Spleen (tissue), 11 donors: ENCODE measurements around the gene LRRC51. TPM values are rescaled to one million over a fixed set of nuclear protein-coding genes. Genes with fewer than 3 reads are reported as not detected.

Experiments
- DNase-seq: peaks from one replicate; pipeline ENCODE4 v3.0.0-alpha.2; 2020
- H3K27ac ChIP-seq, 8 donors: fragments of 200-600 bp; sonication (generic) in 7 of 8; 1 replicate in 4 of 8; 2 replicates in 4 of 8; pipeline versions ENCODE4 v1.5.0 to v1.8.0; 2016 to 2021; ENCODE audit warnings: inconsistent platforms in 4 of 8, mild to moderate bottlenecking in 4 of 8, moderate library complexity in 1 of 8
- H3K27me3 ChIP-seq, 7 donors: fragments of 200-600 bp; sonication (generic) in 6 of 7; replicated peaks in 1 of 7; 1 replicate in 4 of 7; 2 replicates in 3 of 7; pipeline versions ENCODE4 v1.5.0 to v1.8.0; 2016 to 2021; ENCODE audit warnings: inconsistent platforms in 3 of 7, mild to moderate bottlenecking in 1 of 7
- H3K36me3 ChIP-seq, 6 donors: fragments of 200-600 bp; sonication (generic) in 5 of 6; 1 replicate in 4 of 6; 2 replicates in 2 of 6; pipeline versions ENCODE4 v1.5.0 to v1.8.0; 2016 to 2021; ENCODE audit warnings: inconsistent platforms in 2 of 6
- H3K4me1 ChIP-seq, 6 donors: fragments of 200-600 bp; sonication (generic) in 5 of 6; 1 replicate in 3 of 6; 2 replicates in 3 of 6; pipeline versions ENCODE4 v1.5.0 to v1.8.0; 2016 to 2021; ENCODE audit warnings: inconsistent platforms in 3 of 6
- H3K4me3 ChIP-seq, 8 donors: fragments of 200-600 bp; sonication (generic) in 7 of 8; 1 replicate in 4 of 8; 2 replicates in 4 of 8; pipeline versions ENCODE4 v1.5.0 to v1.8.0; 2016 to 2021; ENCODE audit warnings: inconsistent platforms in 4 of 8, mild to moderate bottlenecking in 4 of 8, moderate library complexity in 2 of 8
- H3K9me3 ChIP-seq, 8 donors: fragments of 200-600 bp; sonication (generic) in 7 of 8; 1 replicate in 4 of 8; 2 replicates in 4 of 8; pipeline versions ENCODE4 v1.5.0 to v1.8.0; 2016 to 2021; ENCODE audit warnings: inconsistent platforms in 4 of 8
- POLR2A ChIP-seq, 3 donors: fragments of 450-650 bp; IDR thresholded peaks; one replicate each; pipeline ENCODE4 v1.5.1; 2017; ENCODE audit warnings: antibody characterized with exemption in 3 of 3, mild to moderate bottlenecking in 1 of 3
- POLR2AphosphoS5 ChIP-seq, 3 donors: sonication (generic); formaldehyde crosslinking; IDR thresholded peaks; one replicate each; pipeline ENCODE4 v1.5.1; 2017; ENCODE audit warnings: antibody characterized with exemption in 3 of 3
- WGBS, 5 donors: extraction: QIAGEN DNeasy Blood & Tissue Kit in 3 of 5; methylation state at CpG; one replicate each; pipeline versions ENCODE4 v1.1.5 to v1.1.7; 2013 to 2018; 5-methylcytosine and 5-hydroxymethylcytosine counted together
- intact Hi-C: fragments of 100-400 bp; cut with DNase I; formaldehyde crosslinking; loops from one replicate; pipeline ENCODE4 v1.15.0; 2023; ENCODE audit warnings: low total_unique reads
- polyA plus RNA-seq, 3 donors: library from polyadenylated mRNA; stranded (reverse); fragments of 200-250 nt; gene quantifications; one replicate each; pipeline ENCODE4 v1.2.1, GENCODE V29; 2013
- total RNA-seq, 7 donors: library from RNA; depleted of rRNA in 3 of 7; stranded (reverse); fragments of >200 nt in 3 of 7; fragmentation: NEBNext Ultra II Directional in 4 of 7; extraction: Animal tissue kit (Norgen Biotek cat#: 25700) in 4 of 7; gene quantifications; one replicate each; pipeline versions ENCODE4 v1.1.0 to v1.2.1, GENCODE V29; 2016 to 2021
- TF ChIP-seq, protein P1 (sequence below), 11 experiments: fragments of 200-600 bp in 7 of 11; fragments of 450-650 bp in 4 of 11; sonication (generic) in 4 of 11; IDR thresholded peaks in 8 of 11; conservative IDR thresholded peaks in 3 of 11; 1 replicate in 7 of 11; 2 replicates in 4 of 11; pipeline versions ENCODE4 v1.4.0 to v1.8.0; 2016 to 2021; ENCODE audit warnings: antibody characterized with exemption in 11 of 11, inconsistent platforms in 4 of 11, mild to moderate bottlenecking in 1 of 11
- donor health status: healthy with polysubstance abuse.
- donor health status: DM: no; HTN: no; CAD: no; lungs with moderate emphysema.
- donor health status: DM: no; HTN: no; CAD: no.
- donor health status: Bipolar disorder and iron deficiency.
- donor health status: healthy.
- donor health status: DM: no; HTN: no; CAD: no.
- donor health status: DM: yes; HTN: yes; CAD: no.

Gene LRRC51
- total and polyA plus RNA-seq, 10 donors = 2.0 to 10.0 (median 4.5) TPM

DNA sequence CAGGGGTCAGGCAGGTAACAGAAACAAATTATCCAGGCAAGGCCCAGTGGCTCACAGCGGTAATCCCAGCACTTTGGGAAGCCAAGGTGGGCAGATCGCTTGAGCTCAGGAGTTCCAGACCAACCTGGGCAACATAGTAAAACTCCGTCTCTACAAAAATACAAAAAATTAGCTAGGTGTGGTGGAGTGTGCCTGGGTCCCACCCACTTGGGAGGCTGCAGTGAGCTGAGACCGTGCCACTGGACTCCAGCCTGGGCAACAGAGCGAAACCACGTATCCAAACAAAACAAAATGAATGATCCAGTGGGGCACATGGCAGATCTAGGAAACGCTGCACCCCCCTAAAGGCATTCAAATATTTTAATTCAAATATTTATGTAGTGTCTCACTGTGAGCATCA lies 10.2 kb upstream of the LRRC51 start:
- TF ChIP-seq, protein P1, sequence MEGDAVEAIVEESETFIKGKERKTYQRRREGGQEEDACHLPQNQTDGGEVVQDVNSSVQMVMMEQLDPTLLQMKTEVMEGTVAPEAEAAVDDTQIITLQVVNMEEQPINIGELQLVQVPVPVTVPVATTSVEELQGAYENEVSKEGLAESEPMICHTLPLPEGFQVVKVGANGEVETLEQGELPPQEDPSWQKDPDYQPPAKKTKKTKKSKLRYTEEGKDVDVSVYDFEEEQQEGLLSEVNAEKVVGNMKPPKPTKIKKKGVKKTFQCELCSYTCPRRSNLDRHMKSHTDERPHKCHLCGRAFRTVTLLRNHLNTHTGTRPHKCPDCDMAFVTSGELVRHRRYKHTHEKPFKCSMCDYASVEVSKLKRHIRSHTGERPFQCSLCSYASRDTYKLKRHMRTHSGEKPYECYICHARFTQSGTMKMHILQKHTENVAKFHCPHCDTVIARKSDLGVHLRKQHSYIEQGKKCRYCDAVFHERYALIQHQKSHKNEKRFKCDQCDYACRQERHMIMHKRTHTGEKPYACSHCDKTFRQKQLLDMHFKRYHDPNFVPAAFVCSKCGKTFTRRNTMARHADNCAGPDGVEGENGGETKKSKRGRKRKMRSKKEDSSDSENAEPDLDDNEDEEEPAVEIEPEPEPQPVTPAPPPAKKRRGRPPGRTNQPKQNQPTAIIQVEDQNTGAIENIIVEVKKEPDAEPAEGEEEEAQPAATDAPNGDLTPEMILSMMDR (IDR thresholded peaks at IDR 0.05 in 8 of 11, conservative IDR thresholded peaks at IDR 0.05 in 3 of 11) = no peak
- TF ChIP-seq POLR2AphosphoS5 (IDR thresholded peaks at IDR 0.05) (no peak), POLR2A (IDR thresholded peaks at IDR 0.05) (no peak)
- Histone ChIP-seq H3K4me1 (peaks cover 21 to 92% (median 56%) of the 10 kb centered on the region in 6 donors), H3K36me3 (peaks cover 0 to 30% (median 3%) of the 10 kb centered on the region in 6 donors), H3K4me3 (peak overlapping the region in 1 of 8 donors; percentile 23), H3K27ac (peak overlapping the region; percentile 76 to 89 (median 82)), H3K27me3 (no peaks in the 10 kb centered on the region), H3K9me3 (no peaks in the 10 kb centered on the region)
- WGBS, 5 donors = 89 to 97% (median 92%) methylated on average over 7 of the region's 7 CpGs
- DNase-seq = no peak
- intact Hi-C loops = no loop called here

DNA sequence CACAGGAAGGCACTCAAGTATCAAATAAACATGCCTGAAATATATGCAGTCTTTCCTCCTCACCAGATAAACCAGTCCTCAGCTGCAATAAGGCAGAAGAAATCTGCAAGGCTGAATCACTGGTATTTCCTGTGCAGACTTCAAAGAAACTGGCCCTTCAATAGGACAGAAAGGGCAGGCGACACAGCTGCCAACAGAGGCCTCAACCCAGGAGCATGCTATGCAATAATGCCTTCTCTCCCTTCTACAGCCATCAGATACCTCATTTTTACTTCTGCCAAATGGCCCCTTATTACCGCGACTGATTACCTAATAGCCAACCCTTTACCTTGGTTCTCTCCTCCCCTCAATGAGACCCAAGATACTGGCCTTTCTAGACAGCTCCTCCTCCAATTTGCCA lies 8.3 kb upstream of the LRRC51 start:
- Histone ChIP-seq H3K27me3 (no peaks in the 10 kb centered on the region), H3K9me3 (no peaks in the 10 kb centered on the region), H3K36me3 (peaks cover 0 to 22% (median 6%) of the 10 kb centered on the region in 6 donors), H3K4me3 (no peak overlapping the region), H3K27ac (peak overlapping the region in 6 of 8 donors; percentile 18 to 59 (median 52)), H3K4me1 (peaks cover 21 to 93% (median 55%) of the 10 kb centered on the region in 6 donors)
- TF ChIP-seq, protein P1 (IDR thresholded peaks at IDR 0.05 in 8 of 11, conservative IDR thresholded peaks at IDR 0.05 in 3 of 11) = no peak
- TF ChIP-seq POLR2AphosphoS5 (IDR thresholded peaks at IDR 0.05) = peak in 1 of 3 donors; percentile 28
- intact Hi-C loops = no loop called here
- no peak for DNase-seq
- WGBS, 5 donors = 47 to 69% (median 51%) methylated on average over 3 of the region's 3 CpGs

GRCh38 chr11:72075109-72075508 lies 5.5 kb upstream of the LRRC51 start:
- Histone ChIP-seq H3K4me1 (peaks cover 15 to 92% (median 57%) of the 10 kb centered on the region in 6 donors), H3K4me3 (no peak overlapping the region), H3K27me3 (no peaks in the 10 kb centered on the region), H3K9me3 (no peaks in the 10 kb centered on the region), H3K36me3 (peaks cover 0 to 10% (median 3%) of the 10 kb centered on the region in 6 donors), H3K27ac (peak overlapping the region in 5 of 8 donors; percentile 16 to 69 (median 49))
- WGBS, 5 donors = 81 to 93% (median 92%) methylated on average over 1 of the region's 1 CpG
- TF ChIP-seq POLR2AphosphoS5 (IDR thresholded peaks at IDR 0.05) (no peak), POLR2A (IDR thresholded peaks at IDR 0.05) (no peak)
- TF ChIP-seq, protein P1 (IDR thresholded peaks at IDR 0.05 in 8 of 11, conservative IDR thresholded peaks at IDR 0.05 in 3 of 11) = peak in 1 of 11 experiments; percentile 26
- no peak for DNase-seq
- intact Hi-C loops = no loop called here

DNA sequence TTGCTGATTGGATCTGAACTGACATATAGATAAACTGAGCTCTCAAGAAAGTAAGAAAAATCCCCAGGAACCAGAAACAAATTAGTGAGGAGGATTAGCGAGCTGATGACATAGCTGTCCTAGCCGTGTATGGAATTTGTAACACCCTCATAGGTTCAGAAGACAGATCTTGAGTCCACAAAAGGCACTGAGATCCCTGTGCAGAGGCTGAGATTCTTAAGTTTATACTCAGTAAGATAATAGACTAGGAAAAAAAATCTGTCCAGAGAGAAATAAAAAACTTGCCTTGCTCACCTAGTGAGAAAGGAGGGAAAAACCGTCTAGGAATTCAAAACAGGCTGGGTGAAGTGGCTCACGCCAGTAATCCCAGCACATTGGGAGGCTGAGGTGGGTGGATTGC lies 4.9 kb upstream of the LRRC51 start:
- TF ChIP-seq POLR2A (IDR thresholded peaks at IDR 0.05) = no peak
- TF ChIP-seq, protein P1 (IDR thresholded peaks at IDR 0.05 in 8 of 11, conservative IDR thresholded peaks at IDR 0.05 in 3 of 11) = no peak
- no peak for TF ChIP-seq POLR2AphosphoS5 (IDR thresholded peaks at IDR 0.05)
- H3K4me1 ChIP-seq = peaks cover 10 to 86% (median 51%) of the 10 kb centered on the region in 6 donors
- H3K9me3 ChIP-seq = no peaks in the 10 kb centered on the region
- H3K27me3 ChIP-seq = no peaks in the 10 kb centered on the region
- intact Hi-C loops = no loop called here
- WGBS, 5 donors = 83 to 99% (median 93%) methylated on average over 4 of the region's 4 CpGs
- no peak overlapping the region for H3K4me3 ChIP-seq
- DNase-seq = no peak
- peaks cover 0 to 10% (median 3%) of the 10 kb centered on the region in 6 donors for H3K36me3 ChIP-seq
- H3K27ac ChIP-seq = peak overlapping the region in 2 of 8 donors; percentile 60 to 69
